ENCODE data around the gene TSPAN18. TPM values are rescaled to one million over a fixed set of nuclear protein-coding genes. Genes with fewer than 3 reads are reported as not detected.

TSPAN18 gene
- total and polyA plus RNA-seq, 11 donors = 40.0 to 151 (median 74.9) TPM

DNA sequence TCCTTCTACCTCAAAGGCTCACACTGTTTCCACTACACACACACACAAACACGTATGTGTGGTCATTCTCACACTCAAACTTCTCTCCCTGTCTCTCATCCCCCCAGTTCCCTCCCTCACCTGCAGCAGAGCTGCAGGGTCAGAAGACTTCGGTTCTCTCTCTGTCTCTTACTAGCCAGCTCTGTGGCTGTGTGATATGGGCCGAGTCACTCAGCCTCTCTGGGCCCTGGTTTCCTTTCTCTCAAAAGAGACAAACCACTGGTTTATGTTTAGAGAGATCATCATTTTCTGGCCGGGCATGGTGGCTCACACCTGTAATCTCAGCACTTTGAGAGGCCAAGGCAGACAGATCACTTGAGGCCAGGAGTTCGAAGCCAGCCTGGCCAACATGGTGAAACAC lies 21.1 kb downstream of the TSPAN18 start:
- Histone ChIP-seq H3K9me3 (no peaks in the 10 kb centered on the region), H3K36me3 (no peaks in the 10 kb centered on the region), H3K4me3 (no peak overlapping the region), H3K27me3 (no peaks in the 10 kb centered on the region), H3K27ac (peak overlapping the region in 7 of 12 donors; percentile 22 to 75 (median 65)), H3K4me1 (peaks cover 0 to 81% (median 45%) of the 10 kb centered on the region in 12 donors)
- ATAC-seq (no peak), DNase-seq (no peak)
- TF ChIP-seq POLR2A (IDR thresholded peaks at IDR 0.05) = no peak
- TF ChIP-seq, protein P1, sequence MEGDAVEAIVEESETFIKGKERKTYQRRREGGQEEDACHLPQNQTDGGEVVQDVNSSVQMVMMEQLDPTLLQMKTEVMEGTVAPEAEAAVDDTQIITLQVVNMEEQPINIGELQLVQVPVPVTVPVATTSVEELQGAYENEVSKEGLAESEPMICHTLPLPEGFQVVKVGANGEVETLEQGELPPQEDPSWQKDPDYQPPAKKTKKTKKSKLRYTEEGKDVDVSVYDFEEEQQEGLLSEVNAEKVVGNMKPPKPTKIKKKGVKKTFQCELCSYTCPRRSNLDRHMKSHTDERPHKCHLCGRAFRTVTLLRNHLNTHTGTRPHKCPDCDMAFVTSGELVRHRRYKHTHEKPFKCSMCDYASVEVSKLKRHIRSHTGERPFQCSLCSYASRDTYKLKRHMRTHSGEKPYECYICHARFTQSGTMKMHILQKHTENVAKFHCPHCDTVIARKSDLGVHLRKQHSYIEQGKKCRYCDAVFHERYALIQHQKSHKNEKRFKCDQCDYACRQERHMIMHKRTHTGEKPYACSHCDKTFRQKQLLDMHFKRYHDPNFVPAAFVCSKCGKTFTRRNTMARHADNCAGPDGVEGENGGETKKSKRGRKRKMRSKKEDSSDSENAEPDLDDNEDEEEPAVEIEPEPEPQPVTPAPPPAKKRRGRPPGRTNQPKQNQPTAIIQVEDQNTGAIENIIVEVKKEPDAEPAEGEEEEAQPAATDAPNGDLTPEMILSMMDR (IDR thresholded peaks at IDR 0.05) = no peak
- intact Hi-C loops (cut with DNase I) = no loop called here
- 79 to 90% (median 88%) methylated on average over 5 of the region's 5 CpGs for WGBS, 4 donors

- no peak for DNase-seq
- Histone ChIP-seq H3K4me3 (no peak overlapping the region), H3K27ac (peak overlapping the region in 4 of 12 donors; percentile 22 to 75 (median 70)), H3K9me3 (no peaks in the 10 kb centered on the region), H3K4me1 (peaks cover 0 to 74% (median 37%) of the 10 kb centered on the region in 12 donors), H3K36me3 (no peaks in the 10 kb centered on the region), H3K27me3 (no peaks in the 10 kb centered on the region)
- ATAC-seq = no peak
- 71 to 78% (median 77%) methylated on average over 8 of the region's 8 CpGs for WGBS, 4 donors
- intact Hi-C loops (cut with DNase I) = no loop called here
- TF ChIP-seq, protein P1 (IDR thresholded peaks at IDR 0.05) = no peak
- TF ChIP-seq POLR2A (IDR thresholded peaks at IDR 0.05) = no peak
Observed at GRCh38 chr11:44748606-44749005, 21.8 kb downstream of the TSPAN18 start.

GRCh38 chr11:44749189-44749588 lies 22.4 kb downstream of the TSPAN18 start:
- Histone ChIP-seq H3K4me3 (no peak overlapping the region), H3K27me3 (no peaks in the 10 kb centered on the region), H3K27ac (peak overlapping the region in 1 of 12 donors; percentile 22), H3K36me3 (no peaks in the 10 kb centered on the region), H3K9me3 (no peaks in the 10 kb centered on the region), H3K4me1 (peaks cover 0 to 72% (median 35%) of the 10 kb centered on the region in 12 donors)
- WGBS, 4 donors = 96 to 100% (median 99%) methylated on average over 2 of the region's 2 CpGs
- DNase-seq (no peak), ATAC-seq (no peak)
- intact Hi-C loops (cut with DNase I) = no loop called here
- TF ChIP-seq POLR2A (IDR thresholded peaks at IDR 0.05) = no peak
- TF ChIP-seq, protein P1 (IDR thresholded peaks at IDR 0.05) = no peak

- Histone ChIP-seq H3K36me3 (no peaks in the 10 kb centered on the region), H3K4me3 (no peak overlapping the region), H3K9me3 (no peaks in the 10 kb centered on the region), H3K27me3 (no peaks in the 10 kb centered on the region), H3K4me1 (peaks cover 4 to 80% (median 41%) of the 10 kb centered on the region in 12 donors), H3K27ac (peak overlapping the region in 5 of 12 donors; percentile 32 to 74 (median 44))
- DNase-seq = no peak
- TF ChIP-seq, protein P1 (IDR thresholded peaks at IDR 0.05) = no peak
- no peak for TF ChIP-seq POLR2A (IDR thresholded peaks at IDR 0.05)
- intact Hi-C loops (cut with DNase I) = no loop called here
- ATAC-seq = no peak
- 64 to 75% (median 68%) methylated on average over 7 of the region's 7 CpGs for WGBS, 4 donors
Observed at GRCh38 chr11:44750551-44751465, 24.0 kb downstream of the TSPAN18 start.
